A673 (cell line): ENCODE data around the gene NRAP.

Experiments
- EZH2 ChIP-seq: fragments of 200-600 bp; sonication (generic); IDR thresholded peaks from 2 replicates; pipeline ENCODE4 v1.6.1; 2017; ENCODE audit warnings: borderline replicate concordance, low read depth, mild to moderate bottlenecking, mixed read lengths, antibody characterized with exemption, low read length; ENCODE audit not compliant: poor library complexity, severe bottlenecking
- TF ChIP-seq, protein P1 (sequence below): fragments of 300-800, 200-600 bp; sonication (generic); conservative IDR thresholded peaks from 2 replicates; pipeline ENCODE4 v1.5.1; 2017; ENCODE audit warnings: low read depth, mild to moderate bottlenecking, antibody characterized with exemption, low read length, moderate library complexity, mixed read lengths

GRCh38 chr10:113540845-113541548 lies 122.8 kb downstream of the NRAP start:
- TF ChIP-seq, protein P1, sequence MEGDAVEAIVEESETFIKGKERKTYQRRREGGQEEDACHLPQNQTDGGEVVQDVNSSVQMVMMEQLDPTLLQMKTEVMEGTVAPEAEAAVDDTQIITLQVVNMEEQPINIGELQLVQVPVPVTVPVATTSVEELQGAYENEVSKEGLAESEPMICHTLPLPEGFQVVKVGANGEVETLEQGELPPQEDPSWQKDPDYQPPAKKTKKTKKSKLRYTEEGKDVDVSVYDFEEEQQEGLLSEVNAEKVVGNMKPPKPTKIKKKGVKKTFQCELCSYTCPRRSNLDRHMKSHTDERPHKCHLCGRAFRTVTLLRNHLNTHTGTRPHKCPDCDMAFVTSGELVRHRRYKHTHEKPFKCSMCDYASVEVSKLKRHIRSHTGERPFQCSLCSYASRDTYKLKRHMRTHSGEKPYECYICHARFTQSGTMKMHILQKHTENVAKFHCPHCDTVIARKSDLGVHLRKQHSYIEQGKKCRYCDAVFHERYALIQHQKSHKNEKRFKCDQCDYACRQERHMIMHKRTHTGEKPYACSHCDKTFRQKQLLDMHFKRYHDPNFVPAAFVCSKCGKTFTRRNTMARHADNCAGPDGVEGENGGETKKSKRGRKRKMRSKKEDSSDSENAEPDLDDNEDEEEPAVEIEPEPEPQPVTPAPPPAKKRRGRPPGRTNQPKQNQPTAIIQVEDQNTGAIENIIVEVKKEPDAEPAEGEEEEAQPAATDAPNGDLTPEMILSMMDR = no peak
- TF ChIP-seq EZH2 = no peak
